Skin epidermis (tissue), 12 donors: ENCODE measurements around the gene KNG1.

Experiments used
- H3K27ac ChIP-seq, 21 experiments: fragments of 200-600 bp; sonication (generic) in 11 of 21; one replicate each; pipeline ENCODE4 v1.5.0; 2020; ENCODE audit warnings: mild to moderate bottlenecking in 3 of 21, inconsistent platforms in 2 of 21, moderate library complexity in 2 of 21
- H3K4me3 ChIP-seq, 7 experiments: fragments of 200-600 bp; sonication (generic) in 2 of 7; one replicate each; pipeline ENCODE4 v1.5.0; 2020; ENCODE audit warnings: inconsistent platforms in 2 of 7, mild to moderate bottlenecking in 2 of 7, moderate library complexity in 1 of 7

The KNG1 gene

DNA sequence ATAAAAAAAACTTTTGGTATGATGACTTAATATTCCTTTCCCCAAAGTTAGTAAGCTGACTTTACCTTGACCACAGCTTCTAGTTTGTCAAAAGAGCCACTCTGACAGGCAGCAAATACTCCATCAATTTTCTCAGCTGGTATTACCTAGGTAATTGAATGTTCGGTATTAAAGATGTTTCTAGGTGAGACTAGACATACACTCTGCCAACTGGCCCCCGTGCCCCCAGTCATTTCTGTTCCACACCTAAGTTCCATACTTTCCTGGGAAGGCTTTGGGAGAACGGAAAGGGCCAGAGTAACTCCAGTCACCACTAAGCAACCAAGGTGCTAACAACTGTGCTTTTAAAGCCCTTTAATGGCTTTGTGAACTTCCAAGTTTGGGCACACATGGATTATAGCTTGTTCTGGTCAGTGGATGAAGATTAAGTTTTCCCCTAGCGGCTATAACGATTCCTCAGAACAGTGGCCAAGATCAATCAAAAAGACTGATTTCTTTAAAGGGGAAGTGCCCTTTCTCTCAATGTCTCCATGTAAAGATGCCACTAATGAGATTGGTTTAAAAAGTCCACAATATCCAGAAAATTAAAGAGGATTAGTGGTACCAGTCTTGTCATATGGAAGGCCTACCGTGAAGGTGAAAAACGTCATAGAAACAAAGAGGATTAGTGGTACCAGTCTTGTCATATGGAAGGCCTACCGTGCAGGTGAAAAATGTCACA is 73.3 kb downstream of the KNG1 start:
- Histone ChIP-seq H3K27ac (no peak overlapping the region), H3K4me3 (no peak overlapping the region)
